Stimulated activated CD4-positive, alpha-beta T cell treated with anti-CD3 and anti-CD28 coated beads, Interleukin-4, amount 100 ng/mL, for 24 hours (primary cell): ENCODE results near the gene CABLES1.
A peak's percentile ranks its signal among the peaks of the same experiment; 100 is the strongest.
"Not testable (repeated sequence)": the region's sequence is repeated elsewhere in the genome, so short reads cannot be mapped to it uniquely, and the experiment has no call there.

Source experiments
- DNase-seq: peaks from one replicate; pipeline ENCODE4 v3.0.0-alpha.2; 2020

Gene CABLES1

GRCh38 chr18:23272498-23273232 lies 137.4 kb downstream of the CABLES1 start:
- no peak for DNase-seq

GRCh38 chr18:23273443-23273966 lies 138.2 kb downstream of the CABLES1 start:
- DNase-seq, result no peak

- no peak for DNase-seq
Measured at GRCh38 chr18:23274638-23275482, 139.6 kb downstream of the CABLES1 start.

GRCh38 chr18:23276451-23276850 lies 141.2 kb downstream of the CABLES1 start:
- DNase-seq, result no peak

GRCh38 chr18:23277399-23277798 lies 142.1 kb downstream of the CABLES1 start:
- no peak for DNase-seq

GRCh38 chr18:23279931-23280330 lies 144.6 kb downstream of the CABLES1 start:
- DNase-seq, result no peak

GRCh38 chr18:23280844-23281243 lies 145.6 kb downstream of the CABLES1 start:
- no peak for DNase-seq

GRCh38 chr18:23281626-23282436 lies 146.5 kb downstream of the CABLES1 start:
- no peak for DNase-seq

- no peak for DNase-seq
Measured at GRCh38 chr18:23282437-23282781, 147.1 kb downstream of the CABLES1 start.

GRCh38 chr18:23283916-23284430 lies 148.7 kb downstream of the CABLES1 start:
- DNase-seq, result peak; percentile 31

- DNase-seq, result no peak
Measured at GRCh38 chr18:23284629-23285028, 149.3 kb downstream of the CABLES1 start.

- DNase-seq, result not testable (repeated sequence)
Measured at GRCh38 chr18:23285581-23285980, 150.3 kb downstream of the CABLES1 start.

GRCh38 chr18:23291456-23292205 lies 156.3 kb downstream of the CABLES1 start:
- DNase-seq, result no peak

- no peak for DNase-seq
Measured at GRCh38 chr18:23300231-23300805, 165.0 kb downstream of the CABLES1 start.

- no peak for DNase-seq
Measured at GRCh38 chr18:23301972-23302371, 166.7 kb downstream of the CABLES1 start.

GRCh38 chr18:23302511-23302850 lies 167.2 kb downstream of the CABLES1 start:
- DNase-seq, result no peak

- no peak for DNase-seq
Measured at GRCh38 chr18:23302851-23303527, 167.7 kb downstream of the CABLES1 start.

- DNase-seq, result no peak
Measured at GRCh38 chr18:23306822-23307221, 171.5 kb downstream of the CABLES1 start.

GRCh38 chr18:23307567-23308295 lies 172.4 kb downstream of the CABLES1 start:
- DNase-seq, result no peak
